Breast epithelium (tissue), 3 donors: Measurements from ENCODE around the gene IL11.

Experiments
- POLR2A ChIP-seq: fragments of 450-650 bp; IDR thresholded peaks from one replicate; pipeline ENCODE4 v1.6.1; 2016; ENCODE audit warnings: antibody characterized with exemption, mild to moderate bottlenecking, moderate library complexity
- TF ChIP-seq, protein P1 (sequence below), 3 donors: fragments of 450-650 bp; IDR thresholded peaks; one replicate each; pipeline ENCODE4 v1.5.1; 2016 to 2017; ENCODE audit warnings: antibody characterized with exemption in 3 of 3, mild to moderate bottlenecking in 3 of 3, moderate library complexity in 3 of 3

- TF ChIP-seq POLR2A, result no peak
- TF ChIP-seq, protein P1, sequence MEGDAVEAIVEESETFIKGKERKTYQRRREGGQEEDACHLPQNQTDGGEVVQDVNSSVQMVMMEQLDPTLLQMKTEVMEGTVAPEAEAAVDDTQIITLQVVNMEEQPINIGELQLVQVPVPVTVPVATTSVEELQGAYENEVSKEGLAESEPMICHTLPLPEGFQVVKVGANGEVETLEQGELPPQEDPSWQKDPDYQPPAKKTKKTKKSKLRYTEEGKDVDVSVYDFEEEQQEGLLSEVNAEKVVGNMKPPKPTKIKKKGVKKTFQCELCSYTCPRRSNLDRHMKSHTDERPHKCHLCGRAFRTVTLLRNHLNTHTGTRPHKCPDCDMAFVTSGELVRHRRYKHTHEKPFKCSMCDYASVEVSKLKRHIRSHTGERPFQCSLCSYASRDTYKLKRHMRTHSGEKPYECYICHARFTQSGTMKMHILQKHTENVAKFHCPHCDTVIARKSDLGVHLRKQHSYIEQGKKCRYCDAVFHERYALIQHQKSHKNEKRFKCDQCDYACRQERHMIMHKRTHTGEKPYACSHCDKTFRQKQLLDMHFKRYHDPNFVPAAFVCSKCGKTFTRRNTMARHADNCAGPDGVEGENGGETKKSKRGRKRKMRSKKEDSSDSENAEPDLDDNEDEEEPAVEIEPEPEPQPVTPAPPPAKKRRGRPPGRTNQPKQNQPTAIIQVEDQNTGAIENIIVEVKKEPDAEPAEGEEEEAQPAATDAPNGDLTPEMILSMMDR (IDR thresholded peaks at IDR 0.05), result no peak
These were observed 28.4 kb downstream of the IL11 start for GRCh38 chr19:55341595-55342531.
